A673 (cell line): ENCODE data around the gene OR51V1. TPM values are rescaled to one million over a fixed set of nuclear protein-coding genes. Genes with fewer than 3 reads are reported as not detected.

Experiments
- BruUV-seq: library from RNA; stranded (reverse); fragments of 400-500 nt; replicated peaks from 2 replicates; lab custom pipeline; 2021; lab: Mats Ljungman, UMichigan
- CTCF ChIA-PET: fragments of 300-600 bp; sonication (Branson Sonifier 250); formaldehyde crosslinking; loops from one replicate; lab custom pipeline; 2022; ENCODE audit warnings: antibody characterized with exemption; lab: Charles Lee
- POLR2A ChIA-PET: fragments of 300-600 bp; sonication (Branson Sonifier 250); formaldehyde crosslinking; loops from one replicate; lab custom pipeline; 2022; ENCODE audit warnings: antibody characterized with exemption; ENCODE audit not compliant: low non-redundant PET; lab: Charles Lee
- DNase-seq: peaks from one replicate; pipeline ENCODE4 v3.0.0-alpha.2; 2015; ENCODE audit warnings: low spot score
- H3K27ac ChIP-seq: fragments of 200-600 bp; sonication (generic); 2 replicates; pipeline ENCODE4 v1.5.1; 2016; ENCODE audit warnings: mixed run types, low read depth, mild to moderate bottlenecking, mixed read lengths, antibody characterized with exemption, low read length; ENCODE audit not compliant: poor library complexity, severe bottlenecking
- H3K27me3 ChIP-seq: fragments of 200-600 bp; sonication (generic); replicated peaks from 2 replicates; pipeline ENCODE4 v1.6.1; 2017; ENCODE audit warnings: mixed run types, low read depth, mild to moderate bottlenecking, mixed read lengths, antibody characterized with exemption, low read length; ENCODE audit not compliant: insufficient read depth, poor library complexity
- H3K36me3 ChIP-seq: fragments of 200-600 bp; sonication (generic); 2 replicates; pipeline ENCODE4 v1.6.1; 2016; ENCODE audit warnings: mixed run types, mild to moderate bottlenecking, mixed read lengths, antibody characterized with exemption, low read length; ENCODE audit not compliant: insufficient read depth, poor library complexity, severe bottlenecking
- H3K4me1 ChIP-seq: fragments of 200-600 bp; sonication (generic); 2 replicates; pipeline ENCODE4 v1.6.1; 2017; ENCODE audit warnings: mixed run types, mild to moderate bottlenecking, mixed read lengths, antibody characterized with exemption, low read length; ENCODE audit not compliant: insufficient read depth, poor library complexity, severe bottlenecking
- H3K4me3 ChIP-seq: fragments of 200-600 bp; sonication (generic); 2 replicates; pipeline ENCODE4 v1.5.1; 2016; ENCODE audit warnings: low read depth, mixed run types, mild to moderate bottlenecking, mixed read lengths, low read length; ENCODE audit not compliant: poor library complexity, severe bottlenecking
- H3K9me3 ChIP-seq: fragments of 200-600 bp; sonication (generic); 2 replicates; pipeline ENCODE4 v1.6.1; 2016; ENCODE audit warnings: mixed run types, low read depth, mild to moderate bottlenecking, mixed read lengths, antibody characterized with exemption, low read length; ENCODE audit not compliant: poor library complexity, severe bottlenecking
- EZH2 ChIP-seq: fragments of 200-600 bp; sonication (generic); IDR thresholded peaks from 2 replicates; pipeline ENCODE4 v1.6.1; 2017; ENCODE audit warnings: borderline replicate concordance, low read depth, mild to moderate bottlenecking, mixed read lengths, antibody characterized with exemption, low read length; ENCODE audit not compliant: poor library complexity, severe bottlenecking
- intact Hi-C: fragments of 100-400 bp; cut with micrococcal nuclease; formaldehyde crosslinking; loops from one replicate; pipeline ENCODE4 v1.10.0; 2022; ENCODE audit not compliant: unreplicated experiment
- total RNA-seq: library from RNA; stranded (reverse); gene quantifications from 2 replicates; pipeline ENCODE4 v1.2.3, GENCODE V29; 2021
- TF ChIP-seq, protein P1 (sequence below): fragments of 300-800, 200-600 bp; sonication (generic); conservative IDR thresholded peaks from 2 replicates; pipeline ENCODE4 v1.5.1; 2017; ENCODE audit warnings: low read depth, mild to moderate bottlenecking, antibody characterized with exemption, low read length, moderate library complexity, mixed read lengths

OR51V1 gene
- total RNA-seq, 1 experiment from 2014 or later = not detected

DNA sequence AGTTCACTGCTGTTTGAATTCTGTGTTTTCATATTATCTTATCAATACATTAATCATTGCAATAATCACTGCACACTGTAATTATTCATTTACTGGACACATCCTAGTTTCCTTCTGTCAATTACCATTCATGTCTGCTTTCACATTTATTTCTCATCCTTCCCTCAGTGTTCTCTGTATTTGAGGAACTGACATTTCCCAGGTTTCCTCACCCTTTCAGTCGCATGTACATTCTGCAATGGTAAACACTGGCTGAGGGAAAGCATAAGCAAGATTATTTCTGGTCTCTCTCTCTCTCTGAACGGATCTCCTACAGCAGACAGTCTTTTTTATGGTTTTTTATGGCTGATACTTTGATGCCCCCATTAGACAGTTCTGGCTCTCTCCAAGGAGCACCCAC lies 38.0 kb upstream of the OR51V1 start:
- Histone ChIP-seq H3K27me3 (no peaks in the 10 kb centered on the region), H3K4me3 (no peak overlapping the region), H3K9me3 (no peaks in the 10 kb centered on the region), H3K36me3 (no peaks in the 10 kb centered on the region), H3K27ac (no peak overlapping the region), H3K4me1 (no peaks in the 10 kb centered on the region)
- DNase-seq = no peak
- BruUV-seq = no TSS peak
- intact Hi-C loops = no loop called here
- ChIA-PET CTCF (no interaction called here), POLR2A (no interaction called here)
- TF ChIP-seq EZH2 = no peak
- TF ChIP-seq, protein P1, sequence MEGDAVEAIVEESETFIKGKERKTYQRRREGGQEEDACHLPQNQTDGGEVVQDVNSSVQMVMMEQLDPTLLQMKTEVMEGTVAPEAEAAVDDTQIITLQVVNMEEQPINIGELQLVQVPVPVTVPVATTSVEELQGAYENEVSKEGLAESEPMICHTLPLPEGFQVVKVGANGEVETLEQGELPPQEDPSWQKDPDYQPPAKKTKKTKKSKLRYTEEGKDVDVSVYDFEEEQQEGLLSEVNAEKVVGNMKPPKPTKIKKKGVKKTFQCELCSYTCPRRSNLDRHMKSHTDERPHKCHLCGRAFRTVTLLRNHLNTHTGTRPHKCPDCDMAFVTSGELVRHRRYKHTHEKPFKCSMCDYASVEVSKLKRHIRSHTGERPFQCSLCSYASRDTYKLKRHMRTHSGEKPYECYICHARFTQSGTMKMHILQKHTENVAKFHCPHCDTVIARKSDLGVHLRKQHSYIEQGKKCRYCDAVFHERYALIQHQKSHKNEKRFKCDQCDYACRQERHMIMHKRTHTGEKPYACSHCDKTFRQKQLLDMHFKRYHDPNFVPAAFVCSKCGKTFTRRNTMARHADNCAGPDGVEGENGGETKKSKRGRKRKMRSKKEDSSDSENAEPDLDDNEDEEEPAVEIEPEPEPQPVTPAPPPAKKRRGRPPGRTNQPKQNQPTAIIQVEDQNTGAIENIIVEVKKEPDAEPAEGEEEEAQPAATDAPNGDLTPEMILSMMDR = no peak

DNA sequence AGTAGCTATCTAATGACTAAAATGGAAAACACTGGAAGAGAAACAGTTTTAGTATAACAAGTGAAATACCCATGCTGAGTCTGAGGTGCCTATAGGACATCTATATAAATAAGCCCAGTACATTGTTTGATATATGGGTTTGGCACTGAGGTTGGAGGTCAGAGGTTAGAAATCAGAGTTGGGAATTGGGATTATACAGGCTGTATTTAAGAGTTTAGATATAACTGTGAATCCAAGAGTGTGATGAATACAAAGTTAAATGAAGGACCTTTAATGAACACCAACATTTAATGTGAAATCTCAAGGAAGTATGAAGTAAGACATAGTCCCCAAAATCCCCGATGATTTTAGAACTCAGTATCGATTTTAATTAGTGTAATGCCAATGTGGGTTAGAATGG lies 36.9 kb upstream of the OR51V1 start:
- no TSS peak for BruUV-seq
- TF ChIP-seq EZH2 = no peak
- TF ChIP-seq, protein P1 = no peak

DNA sequence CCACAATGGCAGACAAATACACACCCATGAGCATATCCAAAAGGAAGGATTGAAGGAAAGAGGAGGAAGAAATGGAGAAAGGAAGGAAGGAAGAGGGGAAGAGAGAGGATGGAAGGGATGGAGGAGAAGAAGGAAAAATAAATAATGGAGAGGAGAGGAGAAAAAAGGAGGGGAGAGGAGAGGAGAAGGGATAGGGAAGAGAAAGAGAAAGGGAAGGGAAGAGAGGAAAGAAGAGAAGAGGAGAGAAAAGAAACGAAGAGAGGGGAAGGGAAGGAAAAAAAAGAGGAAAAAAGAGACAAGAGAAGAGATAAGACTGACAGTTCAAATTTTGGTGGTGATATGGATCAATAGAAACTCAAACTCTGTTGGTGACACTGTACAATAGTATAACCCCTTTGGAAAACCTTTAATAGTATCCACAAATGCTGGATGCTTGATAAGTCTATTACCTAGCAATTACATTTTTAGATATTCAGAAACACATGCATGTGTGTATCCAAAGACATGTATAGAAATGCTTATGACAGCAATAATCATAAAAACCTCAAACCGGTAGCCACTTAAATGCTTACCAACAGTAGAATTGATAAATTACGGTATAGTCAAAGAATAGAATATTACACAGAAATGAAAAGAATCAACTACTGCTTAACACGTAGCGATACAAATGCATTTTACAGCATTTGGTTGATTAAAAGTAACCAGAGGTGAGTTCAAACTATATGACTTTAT lies 35.0 kb upstream of the OR51V1 start:
- no peak for DNase-seq
- Histone ChIP-seq H3K9me3 (no peaks in the 10 kb centered on the region), H3K4me3 (no peak overlapping the region), H3K27ac (no peak overlapping the region), H3K36me3 (no peaks in the 10 kb centered on the region), H3K27me3 (no peaks in the 10 kb centered on the region), H3K4me1 (no peaks in the 10 kb centered on the region)
- no TSS peak for BruUV-seq
- ChIA-PET CTCF (no interaction called here), POLR2A (no interaction called here)
- no peak for TF ChIP-seq EZH2
- TF ChIP-seq, protein P1 = no peak
- intact Hi-C loops = no loop called here

More for the DNA sequence above, 36.9 kb upstream of the OR51V1 start:
- no peaks in the 10 kb centered on the region for H3K27me3 ChIP-seq
- no peaks in the 10 kb centered on the region for H3K9me3 ChIP-seq
- DNase-seq = no peak
- H3K4me3 ChIP-seq = no peak overlapping the region
- intact Hi-C loops = no loop called here
- ChIA-PET POLR2A (no interaction called here), CTCF (no interaction called here)
- no peak overlapping the region for H3K27ac ChIP-seq
- no peaks in the 10 kb centered on the region for H3K4me1 ChIP-seq
- no peaks in the 10 kb centered on the region for H3K36me3 ChIP-seq
